Activated CD4-positive, alpha-beta T cell treated with anti-CD3 and anti-CD28 coated beads for 4 hours (primary cell): Measurements from ENCODE around the gene DMBX1.

ENCODE experiments used
- DNase-seq, 2 donors: peaks; one replicate each; pipeline ENCODE4 v3.0.0-alpha.2; 2020

The DMBX1 gene

GRCh38 chr1:46461017-46461808 lies 28.4 kb upstream of the DMBX1 start:
- DNase-seq = no peak

GRCh38 chr1:46461809-46462448 lies 27.7 kb upstream of the DMBX1 start:
- DNase-seq = no peak

- no peak for DNase-seq
Measured at GRCh38 chr1:46464013-46464548, 25.6 kb upstream of the DMBX1 start.

- DNase-seq = no peak
Measured at GRCh38 chr1:46464915-46465314, 24.7 kb upstream of the DMBX1 start.

GRCh38 chr1:46465981-46466476 lies 23.6 kb upstream of the DMBX1 start:
- no peak for DNase-seq

- DNase-seq = peak in 1 of 2 donors; percentile 10
Measured at GRCh38 chr1:46466477-46467182, 23.0 kb upstream of the DMBX1 start.

GRCh38 chr1:46467183-46467504 lies 22.5 kb upstream of the DMBX1 start:
- no peak for DNase-seq

GRCh38 chr1:46469881-46470280 lies 19.8 kb upstream of the DMBX1 start:
- DNase-seq = no peak

- DNase-seq = no peak
Measured at GRCh38 chr1:46471848-46472492, 17.7 kb upstream of the DMBX1 start.

- DNase-seq = no peak
Measured at GRCh38 chr1:46472498-46473181, 17.0 kb upstream of the DMBX1 start.

GRCh38 chr1:46473991-46474390 lies 15.6 kb upstream of the DMBX1 start:
- DNase-seq = no peak

- no peak for DNase-seq
Measured at GRCh38 chr1:46474570-46474969, 15.1 kb upstream of the DMBX1 start.

- no peak for DNase-seq
Measured at GRCh38 chr1:46476673-46477072, 13.0 kb upstream of the DMBX1 start.

GRCh38 chr1:46477153-46477929 lies 12.3 kb upstream of the DMBX1 start:
- peak; percentile 60 to 74 for DNase-seq

- DNase-seq = no peak
Measured at GRCh38 chr1:46478721-46479485, 10.7 kb upstream of the DMBX1 start.

GRCh38 chr1:46479744-46480350 lies 9.8 kb upstream of the DMBX1 start:
- no peak for DNase-seq

GRCh38 chr1:46480959-46481646 lies 8.5 kb upstream of the DMBX1 start:
- DNase-seq = no peak

- DNase-seq = no peak
Measured at GRCh38 chr1:46481961-46482360, 7.7 kb upstream of the DMBX1 start.

- DNase-seq = no peak
Measured at GRCh38 chr1:46483589-46483988, 6.0 kb upstream of the DMBX1 start.
